OCI-LY3 (cell line): Measurements from ENCODE around the gene CDC14A.

Source experiments
- EZH2phosphoT487 ChIP-seq: fragments of 200-600 bp; shearing (Covaris generic); IDR thresholded peaks from 2 replicates; pipeline ENCODE4 v1.6.1; 2018; ENCODE audit warnings: antibody characterized with exemption, mixed run types, low read depth
- TF ChIP-seq, protein P1 (sequence below): fragments of 200-600, 300-600 bp; sonication (generic); IDR thresholded peaks from 2 replicates; pipeline ENCODE4 v1.5.1; 2014; ENCODE audit warnings: antibody characterized with exemption, low read length, low read depth

DNA sequence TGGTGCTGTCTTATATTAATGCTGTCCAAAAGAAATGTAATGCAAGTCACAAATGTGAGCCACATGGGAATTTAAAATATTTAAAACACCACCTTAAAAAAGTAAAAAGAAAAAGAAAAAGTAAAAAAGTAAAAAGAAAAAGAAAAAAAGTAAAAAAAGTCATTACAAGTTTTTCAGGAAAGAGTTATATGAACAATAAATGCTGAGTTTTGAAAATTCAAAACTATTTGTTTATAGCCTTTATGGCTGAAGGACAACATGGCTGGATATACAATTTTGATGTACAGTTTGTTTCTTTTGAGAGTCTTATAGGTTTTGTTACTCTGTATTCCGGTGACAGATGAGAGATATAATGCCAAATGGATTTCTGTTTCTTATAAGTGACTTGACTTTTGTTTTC is 214.8 kb downstream of the CDC14A start:
- TF ChIP-seq, protein P1, sequence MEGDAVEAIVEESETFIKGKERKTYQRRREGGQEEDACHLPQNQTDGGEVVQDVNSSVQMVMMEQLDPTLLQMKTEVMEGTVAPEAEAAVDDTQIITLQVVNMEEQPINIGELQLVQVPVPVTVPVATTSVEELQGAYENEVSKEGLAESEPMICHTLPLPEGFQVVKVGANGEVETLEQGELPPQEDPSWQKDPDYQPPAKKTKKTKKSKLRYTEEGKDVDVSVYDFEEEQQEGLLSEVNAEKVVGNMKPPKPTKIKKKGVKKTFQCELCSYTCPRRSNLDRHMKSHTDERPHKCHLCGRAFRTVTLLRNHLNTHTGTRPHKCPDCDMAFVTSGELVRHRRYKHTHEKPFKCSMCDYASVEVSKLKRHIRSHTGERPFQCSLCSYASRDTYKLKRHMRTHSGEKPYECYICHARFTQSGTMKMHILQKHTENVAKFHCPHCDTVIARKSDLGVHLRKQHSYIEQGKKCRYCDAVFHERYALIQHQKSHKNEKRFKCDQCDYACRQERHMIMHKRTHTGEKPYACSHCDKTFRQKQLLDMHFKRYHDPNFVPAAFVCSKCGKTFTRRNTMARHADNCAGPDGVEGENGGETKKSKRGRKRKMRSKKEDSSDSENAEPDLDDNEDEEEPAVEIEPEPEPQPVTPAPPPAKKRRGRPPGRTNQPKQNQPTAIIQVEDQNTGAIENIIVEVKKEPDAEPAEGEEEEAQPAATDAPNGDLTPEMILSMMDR = no peak
- no peak for TF ChIP-seq EZH2phosphoT487
